OCI-LY3 (cell line): ENCODE results near the gene CAMK2D.

Experiments
- EZH2phosphoT487 ChIP-seq: fragments of 200-600 bp; shearing (Covaris generic); IDR thresholded peaks from 2 replicates; pipeline ENCODE4 v1.6.1; 2018; ENCODE audit warnings: antibody characterized with exemption, mixed run types, low read depth
- TF ChIP-seq, protein P1 (sequence below): fragments of 200-600, 300-600 bp; sonication (generic); IDR thresholded peaks from 2 replicates; pipeline ENCODE4 v1.5.1; 2014; ENCODE audit warnings: antibody characterized with exemption, low read length, low read depth

DNA sequence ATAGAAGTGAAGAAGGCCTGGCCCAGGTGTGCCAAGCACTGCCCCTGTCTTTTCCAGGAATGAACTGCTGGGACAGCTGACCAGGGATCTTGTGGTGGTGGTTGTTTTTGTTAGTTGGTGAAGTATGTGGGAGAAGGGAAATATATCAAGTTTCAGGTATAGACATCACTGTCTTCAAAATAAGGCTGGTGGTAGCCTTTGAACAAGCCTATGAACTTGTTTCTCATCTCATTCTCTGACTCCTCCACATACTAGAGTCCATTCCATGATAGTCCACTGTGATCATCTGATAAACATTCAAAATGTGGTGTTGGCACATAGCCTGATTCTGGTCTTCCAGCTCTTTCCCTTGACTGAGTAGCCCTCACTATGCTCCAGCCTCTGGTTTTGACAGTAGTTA lies 303.7 kb downstream of the CAMK2D start:
- TF ChIP-seq, protein P1, sequence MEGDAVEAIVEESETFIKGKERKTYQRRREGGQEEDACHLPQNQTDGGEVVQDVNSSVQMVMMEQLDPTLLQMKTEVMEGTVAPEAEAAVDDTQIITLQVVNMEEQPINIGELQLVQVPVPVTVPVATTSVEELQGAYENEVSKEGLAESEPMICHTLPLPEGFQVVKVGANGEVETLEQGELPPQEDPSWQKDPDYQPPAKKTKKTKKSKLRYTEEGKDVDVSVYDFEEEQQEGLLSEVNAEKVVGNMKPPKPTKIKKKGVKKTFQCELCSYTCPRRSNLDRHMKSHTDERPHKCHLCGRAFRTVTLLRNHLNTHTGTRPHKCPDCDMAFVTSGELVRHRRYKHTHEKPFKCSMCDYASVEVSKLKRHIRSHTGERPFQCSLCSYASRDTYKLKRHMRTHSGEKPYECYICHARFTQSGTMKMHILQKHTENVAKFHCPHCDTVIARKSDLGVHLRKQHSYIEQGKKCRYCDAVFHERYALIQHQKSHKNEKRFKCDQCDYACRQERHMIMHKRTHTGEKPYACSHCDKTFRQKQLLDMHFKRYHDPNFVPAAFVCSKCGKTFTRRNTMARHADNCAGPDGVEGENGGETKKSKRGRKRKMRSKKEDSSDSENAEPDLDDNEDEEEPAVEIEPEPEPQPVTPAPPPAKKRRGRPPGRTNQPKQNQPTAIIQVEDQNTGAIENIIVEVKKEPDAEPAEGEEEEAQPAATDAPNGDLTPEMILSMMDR: no peak
- no peak for TF ChIP-seq EZH2phosphoT487
